HEK293 (cell line): ENCODE measurements around the gene RANGAP1.

Source experiments
- CTCF ChIA-PET: fragments of 350-600 bp; formaldehyde crosslinking; extraction: SDS; loops from one replicate; lab custom pipeline; 2021; ENCODE audit warnings: antibody characterized with exemption; lab: Yijun Ruan, JAX
- POLR2A ChIA-PET: fragments of 300-600 bp; formaldehyde crosslinking; extraction: SDS; loops from one replicate; lab custom pipeline; 2020; ENCODE audit warnings: antibody characterized with exemption, inconsistent platforms; lab: Yijun Ruan, JAX
- H3K27ac ChIP-seq: fragments of 200-500 bp; sonication (Bioruptor generic); 2 replicates; pipeline ENCODE4 v1.5.1; 2014; ENCODE audit warnings: low read depth, low read length, control low read depth, inconsistent platforms; ENCODE audit errors: extremely low read depth
- H3K36me3 ChIP-seq, 2 experiments: fragments of 200-500 bp in 1 of 2; sonication (Bioruptor generic) in 1 of 2; 1 replicate in 1 of 2; 2 replicates in 1 of 2; pipeline ENCODE4 v1.5.1; 2014 to 2017; ENCODE audit warnings: inconsistent platforms in 2 of 2, low read length in 2 of 2; ENCODE audit not compliant: control insufficient read depth in 2 of 2, insufficient read depth in 1 of 2
- H3K4me1 ChIP-seq: fragments of 200-500 bp; sonication (Bioruptor generic); 2 replicates; pipeline ENCODE4 v1.5.1; 2014; ENCODE audit warnings: mild to moderate bottlenecking, low read length, inconsistent platforms; ENCODE audit not compliant: control insufficient read depth, insufficient read depth
- H3K4me3 ChIP-seq: 2 replicates; pipeline ENCODE4 v1.5.1; 2011; ENCODE audit warnings: low read depth, mild to moderate bottlenecking, control low read depth, low read length, moderate library complexity
- H3K9me3 ChIP-seq: fragments of 200-500 bp; sonication (Bioruptor generic); 2 replicates; pipeline ENCODE4 v1.5.1; 2014; ENCODE audit warnings: low read depth, low read length, inconsistent platforms; ENCODE audit not compliant: control insufficient read depth, insufficient read depth
- BCL11B ChIP-seq: fragments of 450-650 bp; formaldehyde crosslinking; IDR thresholded peaks from 2 replicates; pipeline ENCODE4 v1.5.1; 2016; ENCODE audit warnings: low read depth, missing biosample characterization, missing genetic modification characterization
- EGR2 ChIP-seq: fragments of 450-650 bp; formaldehyde crosslinking; IDR thresholded peaks from 2 replicates; pipeline ENCODE4 v1.5.1; 2016; ENCODE audit warnings: low read depth, missing biosample characterization, missing genetic modification characterization
- KLF1 ChIP-seq: fragments of 450-650 bp; formaldehyde crosslinking; IDR thresholded peaks from 2 replicates; pipeline ENCODE4 v1.5.1; 2016; ENCODE audit warnings: missing biosample characterization, missing genetic modification characterization
- SCRT1 ChIP-seq: fragments of 450-650 bp; formaldehyde crosslinking; IDR thresholded peaks from 2 replicates; pipeline ENCODE4 v1.5.1; 2016; ENCODE audit warnings: missing biosample characterization, missing genetic modification characterization, borderline replicate concordance
- SCRT2 ChIP-seq: fragments of 450-650 bp; formaldehyde crosslinking; IDR thresholded peaks from 2 replicates; pipeline ENCODE4 v1.5.1; 2016; ENCODE audit warnings: missing biosample characterization, missing genetic modification characterization
- SP2 ChIP-seq: fragments of 450-650 bp; formaldehyde crosslinking; IDR thresholded peaks from 2 replicates; pipeline ENCODE4 v1.5.1; 2016; ENCODE audit warnings: missing biosample characterization, missing genetic modification characterization
- SP7 ChIP-seq: fragments of 450-650 bp; formaldehyde crosslinking; IDR thresholded peaks from 2 replicates; pipeline ENCODE4 v1.5.1; 2016; ENCODE audit warnings: missing biosample characterization, missing genetic modification characterization
- TCF7L2 ChIP-seq: IDR thresholded peaks from 2 replicates; pipeline ENCODE4 v1.6.1; 2011; ENCODE audit warnings: low read depth, mild to moderate bottlenecking, inconsistent platforms, low read length, moderate library complexity, borderline replicate concordance
- TRIM28 ChIP-seq: IDR thresholded peaks from 2 replicates; pipeline ENCODE4 v1.6.1; 2011; ENCODE audit warnings: low read length, control low read depth, borderline replicate concordance
- WT1 ChIP-seq: fragments of 450-650 bp; formaldehyde crosslinking; IDR thresholded peaks from 2 replicates; pipeline ENCODE4 v1.5.1; 2016; ENCODE audit warnings: missing biosample characterization, missing genetic modification characterization
- ZBTB7A ChIP-seq: fragments of 450-650 bp; formaldehyde crosslinking; IDR thresholded peaks from 2 replicates; pipeline ENCODE4 v1.5.1; 2016; ENCODE audit warnings: low read depth, missing biosample characterization, missing genetic modification characterization
- ZFHX2 ChIP-seq: fragments of 450-650 bp; formaldehyde crosslinking; conservative IDR thresholded peaks from 2 replicates; pipeline ENCODE4 v1.5.1; 2016; ENCODE audit warnings: missing biosample characterization, missing genetic modification characterization
- ZNF157 ChIP-seq: fragments of 450-650 bp; formaldehyde crosslinking; IDR thresholded peaks from 2 replicates; pipeline ENCODE4 v1.5.1; 2016; ENCODE audit warnings: missing biosample characterization, missing genetic modification characterization
- ZNF174 ChIP-seq: fragments of 450-650 bp; formaldehyde crosslinking; IDR thresholded peaks from 2 replicates; pipeline ENCODE4 v1.5.0; 2017; ENCODE audit warnings: missing biosample characterization, mild to moderate bottlenecking, missing genetic modification characterization
- ZNF202 ChIP-seq: fragments of 450-650 bp; formaldehyde crosslinking; IDR thresholded peaks from 2 replicates; pipeline ENCODE4 v1.5.1; 2016; ENCODE audit warnings: missing biosample characterization, missing genetic modification characterization, borderline replicate concordance
- ZNF239 ChIP-seq: fragments of 450-650 bp; formaldehyde crosslinking; IDR thresholded peaks from 2 replicates; pipeline ENCODE4 v1.5.1; 2016; ENCODE audit warnings: missing biosample characterization, missing genetic modification characterization
- ZNF248 ChIP-seq: fragments of 450-650 bp; formaldehyde crosslinking; IDR thresholded peaks from 2 replicates; pipeline ENCODE4 v1.5.1; 2017; ENCODE audit warnings: missing biosample characterization, missing genetic modification characterization
- ZNF274 ChIP-seq, 2 experiments: fragments of 200-500 bp in 1 of 2; fragments of 450-650 bp in 1 of 2; sonication (Bioruptor generic) in 1 of 2; formaldehyde crosslinking in 1 of 2; IDR thresholded peaks; 2 replicates each; pipeline versions ENCODE4 v1.5.1 to v1.6.1; 2014 to 2016; ENCODE audit warnings: borderline replicate concordance in 1 of 2, inconsistent platforms in 1 of 2, low read length in 1 of 2, missing biosample characterization in 1 of 2, missing genetic modification characterization in 1 of 2
- ZNF335 ChIP-seq: fragments of 450-650 bp; formaldehyde crosslinking; conservative IDR thresholded peaks from 2 replicates; pipeline ENCODE4 v1.5.1; 2016; ENCODE audit warnings: missing biosample characterization, missing genetic modification characterization
- ZNF391 ChIP-seq: fragments of 450-650 bp; formaldehyde crosslinking; IDR thresholded peaks from 2 replicates; pipeline ENCODE4 v1.5.1; 2016; ENCODE audit warnings: low read depth, missing biosample characterization, missing genetic modification characterization, borderline replicate concordance
- ZNF529 ChIP-seq: fragments of 450-650 bp; formaldehyde crosslinking; IDR thresholded peaks from 2 replicates; pipeline ENCODE4 v1.5.1; 2017; ENCODE audit warnings: missing genetic modification characterization, missing biosample characterization; ENCODE audit not compliant: insufficient replicate concordance
- ZNF600 ChIP-seq: fragments of 450-650 bp; formaldehyde crosslinking; IDR thresholded peaks from 2 replicates; pipeline ENCODE4 v1.5.1; 2016; ENCODE audit warnings: missing biosample characterization, missing genetic modification characterization
- ZNF610 ChIP-seq: fragments of 450-650 bp; formaldehyde crosslinking; IDR thresholded peaks from 2 replicates; pipeline ENCODE4 v1.5.1; 2016; ENCODE audit warnings: missing biosample characterization, missing genetic modification characterization, borderline replicate concordance
- ZNF621 ChIP-seq: fragments of 450-650 bp; formaldehyde crosslinking; IDR thresholded peaks from 2 replicates; pipeline ENCODE4 v1.5.1; 2017; ENCODE audit warnings: missing biosample characterization, missing genetic modification characterization
- ZNF792 ChIP-seq: fragments of 450-650 bp; formaldehyde crosslinking; IDR thresholded peaks from 2 replicates; pipeline ENCODE4 v1.5.1; 2016; ENCODE audit warnings: missing biosample characterization, missing genetic modification characterization
- ZSCAN16 ChIP-seq: fragments of 450-650 bp; formaldehyde crosslinking; IDR thresholded peaks from 2 replicates; pipeline ENCODE4 v1.5.1; 2016; ENCODE audit warnings: missing biosample characterization, missing genetic modification characterization
- ZSCAN5A ChIP-seq: fragments of 450-650 bp; formaldehyde crosslinking; IDR thresholded peaks from 2 replicates; pipeline ENCODE4 v1.5.1; 2016; ENCODE audit warnings: missing biosample characterization, missing genetic modification characterization

The RANGAP1 gene

GRCh38 chr22:41234815-41235695 is 50.9 kb downstream of the RANGAP1 start:
- H3K27ac ChIP-seq: 0 out of 2 replicates have a peak overlapping the region, but pooled peaks have one; percentile 8
- POLR2A ChIA-PET: no interaction called here
- CTCF ChIA-PET: interaction anchor here (0.6 to 0.8 kb wide), 2 partner anchors 9 to 312 kb away, joined by 3 to 4 read pairs; no protein-coding TSS in a partner anchor

DNA sequence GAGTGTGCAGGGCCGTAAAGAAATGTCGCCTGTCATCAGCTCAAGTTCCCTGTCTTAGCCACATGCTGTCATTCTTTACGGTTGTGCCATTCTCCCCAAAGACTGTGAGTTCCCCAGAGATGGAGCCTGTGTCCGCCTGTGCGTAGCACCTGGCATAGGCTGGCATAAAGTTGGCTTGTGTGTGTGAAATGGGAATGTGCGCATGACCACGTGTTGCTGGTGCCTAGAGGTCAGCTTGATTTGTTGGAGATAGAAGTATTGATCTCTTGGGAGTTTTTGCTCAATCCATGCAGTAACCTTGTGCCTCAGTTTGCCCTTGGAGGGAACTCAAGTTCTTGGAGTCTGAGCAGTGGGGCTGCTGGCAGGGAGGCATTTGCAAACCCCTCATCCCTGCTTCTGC is 54.6 kb downstream of the RANGAP1 start:
- ChIA-PET CTCF (interaction anchor here (0.6 kb wide), 2 partner anchors 14 to 223 kb away, joined by 3 to 4 read pairs; no protein-coding TSS in a partner anchor), POLR2A (interaction anchor here (1.8 kb wide), 1 partner anchor 11 kb away, joined by 4 read pairs; no protein-coding TSS in a partner anchor)
- peaks cover 3% of the 10 kb centered on the region; the same call in 1 of the 2 replicates for H3K4me1 ChIP-seq
- H3K36me3 ChIP-seq: peaks cover 7 to 49% of the 10 kb centered on the region in 2 experiments; a peak in 2 of 3 replicates
- TF ChIP-seq SP7 (tag by site-specific recombination) (no peak), ZNF529 (tag by site-specific recombination) (no peak), EGR2 (no peak), TCF7L2 (no peak), ZNF157 (no peak), ZNF239 (tag by site-specific recombination) (no peak), ZSCAN5A (tag by site-specific recombination) (no peak), TRIM28 (no peak), ZNF248 (tag by site-specific recombination) (no peak), ZSCAN16 (tag by site-specific recombination) (no peak), SP2 (tag by site-specific recombination) (no peak), KLF1 (no peak), ZNF610 (tag by site-specific recombination) (no peak), ZNF600 (tag by site-specific recombination) (no peak), ZNF792 (tag by site-specific recombination) (no peak), ZNF274 (IDR thresholded peaks at IDR 0.05; ENCODE audit: low read length) (no peak), ZNF274 (tag by site-specific recombination; IDR thresholded peaks at IDR 0.05; ENCODE audit: borderline replicate concordance) (no peak), ZNF335 (tag by site-specific recombination) (no peak)
- no peak overlapping the region for H3K4me3 ChIP-seq
- no peak overlapping the region for H3K27ac ChIP-seq
- no peaks in the 10 kb centered on the region for H3K9me3 ChIP-seq

More at GRCh38 chr22:41234815-41235695, 50.9 kb downstream of the RANGAP1 start:
- 0 out of 2 replicates have a peak, but pooled peaks have one; percentile 9 for TF ChIP-seq ZFHX2 (tag by site-specific recombination)
- TF ChIP-seq ZNF621 (tag by site-specific recombination): no peak
- TF ChIP-seq BCL11B (tag by site-specific recombination): peak; percentile 78
- peaks cover 0 to 17% of the 10 kb centered on the region in 2 experiments; a peak in 1 of 3 replicates for H3K36me3 ChIP-seq
- no peak overlapping the region for H3K4me3 ChIP-seq
- peaks cover 3% of the 10 kb centered on the region; the same call in 1 of the 2 replicates for H3K4me1 ChIP-seq
- no peaks in the 10 kb centered on the region for H3K9me3 ChIP-seq

DNA sequence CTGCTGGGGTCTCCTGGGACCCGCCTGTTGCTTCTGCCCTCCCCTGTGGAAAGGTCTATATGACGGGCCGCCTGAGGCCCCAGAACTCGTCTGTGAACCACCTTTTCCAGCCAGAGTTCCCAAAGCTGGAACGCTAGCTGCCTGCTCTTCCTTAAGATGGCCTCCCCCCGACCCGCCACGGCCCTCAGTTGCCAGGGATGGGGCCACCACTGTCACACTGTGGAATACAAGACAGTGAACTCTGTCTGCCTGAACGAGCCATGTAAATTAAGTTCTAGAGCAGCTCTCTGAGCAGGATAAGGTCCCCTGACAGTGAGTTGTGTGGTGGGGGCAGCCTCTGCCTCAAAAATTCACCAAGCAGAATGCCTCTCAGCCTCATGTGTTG is 55.6 kb downstream of the RANGAP1 start:
- H3K4me1 ChIP-seq: no peaks in the 10 kb centered on the region
- ChIA-PET POLR2A (interaction anchor here (0.6 to 1.8 kb wide), 3 partner anchors 10 to 151 kb away, joined by 3 to 4 read pairs (median 4); no protein-coding TSS in a partner anchor), CTCF (no interaction called here)
- H3K4me3 ChIP-seq: no peak overlapping the region
- no peak overlapping the region for H3K27ac ChIP-seq
- peaks cover 10 to 59% of the 10 kb centered on the region in 2 experiments; a peak in 2 of 3 replicates for H3K36me3 ChIP-seq
- no peaks in the 10 kb centered on the region for H3K9me3 ChIP-seq
- TF ChIP-seq ZNF202 (tag by site-specific recombination) (no peak), ZNF621 (tag by site-specific recombination) (no peak), SCRT1 (tag by site-specific recombination) (0 out of 2 replicates have a peak, but pooled peaks have one; percentile 12), WT1 (no peak), ZBTB7A (no peak), ZNF174 (tag by site-specific recombination) (no peak), SCRT2 (tag by site-specific recombination) (peak; percentile 60; the same call in 1 of the 2 replicates), ZNF391 (tag by site-specific recombination) (no peak)
